HG02981 (cell line): Measurements from ENCODE around the gene PPIF.

Experiments
- ATAC-seq: cut with Tn5 transposase; IDR thresholded peaks from one replicate; pipeline ENCODE4 v1.9.1; 2021; ENCODE audit warnings: mild to moderate bottlenecking, moderate library complexity; ENCODE audit not compliant: unreplicated experiment

Gene PPIF

DNA sequence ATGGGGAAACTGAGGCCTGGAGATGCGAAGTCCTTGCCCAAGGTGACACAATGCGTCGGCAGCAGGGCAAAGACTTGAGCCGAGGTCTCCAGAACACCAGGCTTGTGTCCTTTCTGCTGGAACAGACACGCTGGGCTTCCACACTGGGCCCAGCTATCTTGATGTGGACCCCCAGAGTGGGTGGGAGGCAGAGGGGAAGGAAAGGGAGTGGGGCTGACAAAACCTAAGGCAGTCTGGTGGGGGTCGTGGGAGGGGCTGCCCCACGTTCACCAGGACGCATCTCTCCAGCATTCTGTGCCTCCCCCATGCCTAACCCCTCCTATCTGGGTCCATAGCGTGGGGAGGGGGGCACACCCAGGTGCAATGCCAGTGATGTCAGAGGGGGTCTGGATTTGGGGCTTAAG, 38.1 kb downstream of the PPIF start:
- no peak for ATAC-seq

- ATAC-seq: no peak
Measured at GRCh38 chr10:79385804-79386531, 38.7 kb downstream of the PPIF start.

DNA sequence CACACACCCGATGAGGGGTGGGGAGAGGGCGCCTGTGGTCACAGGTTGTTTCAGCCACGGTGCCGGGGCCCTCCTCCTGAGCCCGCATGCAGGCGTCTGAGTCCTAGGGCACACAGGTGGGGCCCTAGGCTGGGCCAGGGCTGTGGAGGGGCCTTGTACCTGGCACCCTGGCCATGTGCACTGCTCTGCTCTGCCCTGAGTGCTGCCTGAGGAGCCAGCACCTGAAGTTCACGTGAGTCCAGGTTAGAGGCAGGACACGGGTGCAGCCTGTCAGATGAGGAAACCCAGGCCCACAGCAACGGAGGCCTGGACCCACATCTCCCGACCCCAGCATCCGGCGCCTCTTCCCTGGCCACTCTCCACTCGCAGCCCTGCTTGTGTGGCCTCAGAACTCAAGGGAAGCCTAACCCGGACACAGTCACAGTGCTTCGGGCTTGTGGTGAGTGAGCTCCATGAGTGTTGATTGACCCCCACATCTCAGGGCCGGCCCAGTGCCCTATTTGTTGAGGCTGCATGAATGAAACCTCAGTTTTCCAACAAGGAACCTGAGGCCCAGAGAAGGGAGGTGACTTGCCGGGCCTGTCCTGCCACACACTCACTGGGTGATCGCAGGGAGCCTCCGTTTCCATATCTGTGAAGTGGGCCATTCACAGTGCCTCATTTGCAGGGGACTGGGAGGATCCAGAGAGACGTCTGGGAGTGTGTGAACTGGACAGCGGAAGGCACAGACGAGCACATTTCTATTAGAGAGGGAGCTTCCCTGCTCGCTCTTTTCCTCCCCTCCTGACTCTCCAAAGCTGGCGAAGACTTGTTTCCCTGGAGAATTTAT, 39.6 kb downstream of the PPIF start:
- no peak for ATAC-seq

DNA sequence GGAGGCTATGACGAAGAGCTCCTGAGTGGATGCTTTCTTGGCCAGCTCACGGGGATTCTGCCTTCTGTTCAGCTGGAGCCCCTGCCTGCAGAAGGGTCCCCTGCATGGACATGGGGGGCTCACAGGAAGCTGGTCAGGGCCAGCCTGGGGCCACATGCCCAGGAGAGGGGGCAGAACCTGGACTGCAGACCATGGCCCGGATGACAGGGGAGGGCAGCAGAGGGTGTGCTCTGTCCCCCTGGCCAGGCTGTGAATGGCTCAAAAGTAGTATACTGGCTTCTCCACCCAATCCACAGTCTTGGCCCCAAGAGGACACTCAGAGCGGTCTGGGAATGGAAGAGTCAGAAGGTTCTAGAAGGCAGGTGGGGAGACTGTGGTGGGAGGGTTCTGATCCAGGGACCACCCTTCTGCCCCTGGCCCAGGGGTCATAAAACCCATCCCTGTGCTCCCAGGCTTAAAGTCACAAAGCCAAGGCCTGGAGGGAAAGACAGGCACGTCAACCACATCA, 40.3 kb downstream of the PPIF start:
- no peak for ATAC-seq

DNA sequence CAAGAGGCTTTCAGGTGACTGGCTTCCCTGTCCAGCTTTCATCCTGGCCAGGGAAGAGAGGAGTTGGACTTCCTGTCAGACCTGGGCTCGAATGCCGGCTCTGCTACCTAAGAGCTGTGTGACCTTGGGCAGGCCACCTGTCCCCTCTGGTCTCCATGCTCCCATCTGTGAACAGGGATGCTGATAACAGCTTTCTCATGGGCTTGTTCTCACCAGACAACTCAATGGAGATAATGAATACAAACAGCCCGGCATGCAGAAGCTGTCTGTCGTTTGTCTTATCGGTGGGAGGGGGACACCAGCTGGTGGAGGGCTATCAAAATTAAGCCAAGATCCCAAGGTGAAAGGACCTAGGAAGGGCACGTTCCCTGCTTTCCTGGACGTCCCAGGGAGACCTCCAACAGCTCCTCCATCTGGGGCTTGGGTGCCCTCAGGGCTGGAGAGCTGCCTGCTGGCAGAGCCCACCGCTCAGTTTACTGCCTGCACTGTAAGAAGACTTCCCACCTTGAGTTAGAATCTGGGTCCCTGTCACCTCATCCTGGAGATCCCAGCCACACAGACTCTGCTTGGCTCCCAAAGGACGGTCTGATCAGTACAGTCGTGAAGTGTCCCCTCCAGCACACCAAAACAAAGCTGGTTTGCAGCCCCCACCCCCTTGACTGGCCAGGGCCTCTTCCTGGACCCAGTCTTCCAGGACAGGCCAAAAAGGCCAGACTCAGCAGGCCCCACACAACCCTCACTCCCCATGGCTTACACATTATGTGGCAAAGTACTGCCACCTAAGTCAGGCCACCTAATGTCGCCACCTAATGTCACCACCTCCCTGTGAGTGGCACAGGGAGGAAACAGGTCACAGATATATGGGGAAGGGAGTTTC, 40.9 kb downstream of the PPIF start:
- ATAC-seq: no peak

DNA sequence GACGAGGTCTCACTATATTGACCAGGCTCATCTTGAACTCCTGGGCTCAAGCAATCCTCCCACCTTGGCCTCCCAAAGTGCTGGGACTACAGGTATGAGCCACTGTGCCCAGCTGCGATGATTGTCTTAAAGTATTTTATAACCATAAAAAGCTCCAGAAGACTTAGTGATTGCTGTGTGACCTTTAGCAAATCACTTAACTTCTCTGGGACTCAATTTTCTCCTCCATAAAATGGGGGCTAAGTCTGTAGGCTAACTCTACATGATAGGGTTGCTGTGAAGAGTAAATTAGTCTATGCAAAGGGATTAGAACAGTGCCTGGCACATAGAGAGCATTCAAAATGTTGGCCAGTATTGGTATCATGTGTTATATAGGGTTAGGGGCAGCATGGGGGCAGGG, 42.8 kb downstream of the PPIF start:
- ATAC-seq: no peak

DNA sequence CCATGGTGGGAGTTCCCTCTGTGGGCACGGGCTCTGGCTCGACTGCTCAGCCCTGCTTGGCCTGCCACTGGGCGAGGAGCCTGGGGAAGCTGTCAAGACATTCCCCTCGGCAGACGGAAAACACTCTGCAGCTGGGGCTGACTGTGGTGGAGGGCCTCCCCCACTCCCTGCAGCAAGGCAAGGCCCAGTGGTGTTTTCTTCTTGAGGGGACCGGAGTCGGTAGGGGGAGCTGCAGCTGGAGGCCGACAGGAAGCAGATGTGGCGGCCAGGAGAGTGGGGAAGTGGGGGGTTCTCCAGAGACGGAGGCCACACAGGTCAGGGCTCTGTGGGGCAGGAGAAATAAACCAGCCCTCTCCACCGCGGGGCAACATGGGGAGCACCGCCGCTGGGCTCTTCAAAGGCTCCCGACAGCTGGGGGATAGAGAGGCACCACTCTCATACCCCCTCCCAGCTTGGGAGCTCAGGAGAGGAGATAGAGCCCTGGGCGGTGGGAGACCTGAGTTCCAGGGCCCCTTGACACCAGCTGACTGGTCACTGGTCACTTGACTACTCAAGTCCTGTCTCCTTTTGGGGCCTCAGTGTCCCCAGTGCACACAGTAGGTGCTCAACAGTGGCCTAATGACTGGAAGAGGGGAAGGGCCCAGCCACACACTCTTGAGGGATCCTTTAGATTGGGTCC, 43.4 kb downstream of the PPIF start:
- no peak for ATAC-seq

- no peak for ATAC-seq
Measured at GRCh38 chr10:79391231-79392019, 44.2 kb downstream of the PPIF start.

DNA sequence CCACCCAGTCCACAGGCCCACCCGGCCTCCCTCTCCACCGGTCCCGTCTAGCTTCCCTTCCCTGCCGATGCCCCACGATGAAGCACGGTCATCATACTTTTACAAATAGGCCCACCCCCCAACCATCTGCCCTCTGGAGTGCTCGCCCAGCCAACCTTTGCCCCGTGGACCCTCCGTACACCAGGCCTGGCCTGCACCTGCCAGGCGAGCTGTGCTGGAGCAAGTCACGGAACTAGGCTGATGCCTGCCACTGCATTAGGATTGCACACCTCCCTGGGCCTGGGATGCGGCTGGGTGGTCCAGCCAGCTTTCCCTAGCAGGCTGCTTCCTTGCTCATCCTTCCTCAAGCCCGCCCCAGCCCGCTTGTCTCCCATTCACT, 44.7 kb downstream of the PPIF start:
- ATAC-seq: no peak

GRCh38 chr10:79392506-79393176, 45.4 kb downstream of the PPIF start:
- no peak for ATAC-seq

- ATAC-seq: no peak
Measured at GRCh38 chr10:79393221-79393923, 46.1 kb downstream of the PPIF start.

- ATAC-seq: no peak
Measured at GRCh38 chr10:79393924-79394610, 46.8 kb downstream of the PPIF start.

GRCh38 chr10:79394664-79395063, 47.4 kb downstream of the PPIF start:
- ATAC-seq: no peak

DNA sequence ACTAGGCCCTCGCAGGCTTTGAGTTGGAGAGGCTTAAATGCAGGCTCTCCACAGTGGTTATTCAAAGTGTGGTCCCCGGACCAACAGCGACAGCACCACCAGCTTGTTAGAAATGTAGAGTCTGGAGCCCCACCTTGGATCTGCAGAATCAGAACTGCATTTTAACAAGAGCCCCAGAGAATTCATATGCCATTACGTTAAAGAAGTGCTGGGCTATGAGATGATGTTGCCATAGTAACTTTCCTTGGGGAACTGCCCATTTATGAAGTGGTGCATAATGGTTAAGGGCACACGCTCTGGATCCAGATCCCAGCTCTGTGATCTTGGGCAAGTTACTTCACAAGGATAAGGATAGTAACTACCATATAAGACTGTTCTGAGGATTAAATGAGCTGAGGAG, 49.3 kb downstream of the PPIF start:
- ATAC-seq: no peak

DNA sequence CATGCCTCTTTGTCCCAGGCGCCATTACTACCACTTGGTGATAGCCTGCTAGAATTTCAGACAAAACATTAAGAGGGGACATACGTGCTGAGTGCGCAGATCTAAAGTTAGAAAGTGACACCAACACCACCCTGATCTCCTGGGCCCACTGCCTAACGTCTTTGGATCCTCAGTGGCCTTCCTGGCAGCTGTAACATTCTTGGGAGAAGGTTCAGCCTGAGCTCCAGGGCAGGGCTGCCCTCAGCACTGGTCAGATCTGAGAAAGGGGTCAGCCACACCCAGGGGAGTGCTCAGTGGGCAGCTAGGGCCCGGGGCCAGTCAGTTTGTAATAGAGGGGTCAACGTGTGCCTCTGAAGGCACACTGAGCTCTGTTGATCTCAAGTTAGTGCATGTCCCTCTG, 49.8 kb downstream of the PPIF start:
- no peak for ATAC-seq

DNA sequence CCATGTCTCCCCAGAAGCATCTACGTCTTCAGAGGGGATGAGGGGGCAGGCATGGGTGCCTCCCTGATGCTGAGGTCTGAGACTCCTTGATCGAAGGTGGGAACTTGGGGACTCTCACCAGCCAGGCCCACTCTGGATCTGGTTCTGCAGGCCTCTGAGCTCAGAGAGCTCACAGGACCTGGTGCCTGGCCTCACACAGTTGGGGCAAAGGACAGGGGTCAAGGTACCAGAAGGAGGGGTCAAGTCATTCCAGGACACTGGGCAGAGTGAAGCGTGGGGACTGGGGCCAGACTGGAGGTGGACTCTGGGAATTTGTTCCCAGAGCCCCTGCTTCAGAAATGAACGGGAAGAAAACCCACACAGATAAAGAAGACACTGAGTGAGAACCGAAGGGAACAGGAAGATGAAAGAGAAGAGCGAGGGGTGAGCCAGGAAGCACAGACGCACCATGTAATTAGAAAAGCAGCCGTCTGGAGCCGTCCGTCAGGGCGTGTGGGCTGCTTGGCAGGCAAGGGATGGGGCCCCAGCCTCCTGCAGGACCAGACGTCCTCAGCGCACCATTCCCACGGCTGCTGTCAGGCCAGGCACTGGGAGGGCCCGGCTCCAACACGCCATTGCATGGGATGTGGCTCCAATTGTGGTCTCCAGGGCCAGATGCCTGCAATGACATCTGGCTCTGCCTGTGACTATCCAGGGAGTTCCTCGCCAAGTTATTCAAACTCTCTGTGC, 50.5 kb downstream of the PPIF start:
- ATAC-seq: no peak

DNA sequence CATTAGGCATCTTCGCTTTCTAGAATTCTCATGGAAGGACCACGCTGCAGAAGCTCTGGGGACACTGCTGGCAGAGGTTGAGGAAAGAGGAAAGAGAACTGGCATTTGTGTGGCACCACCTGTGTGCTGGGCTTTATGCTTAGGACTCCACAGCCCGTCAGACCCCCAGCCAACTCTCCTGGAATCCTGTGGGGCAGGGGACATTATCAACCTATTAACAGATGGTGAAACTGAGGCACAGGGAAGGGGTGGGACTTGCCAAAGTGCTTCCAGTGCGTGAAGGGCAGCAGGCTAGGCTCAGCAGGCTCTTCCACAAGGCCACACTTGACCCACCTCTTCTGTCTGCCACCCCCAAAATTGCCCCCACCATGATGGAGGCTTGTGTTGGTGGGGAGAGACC, 51.4 kb downstream of the PPIF start:
- ATAC-seq: no peak
